Measurements from ENCODE around the gene NUFIP1.

GRCh38 chr13:44936246-44936645 lies 53.0 kb downstream of the NUFIP1 start:
- TF ChIP-seq CTCF (IDR thresholded peaks at IDR 0.05 in 2 of 3, conservative IDR thresholded peaks at IDR 0.05 in 1 of 3; ENCODE audit: borderline replicate concordance in 1 of 3, insufficient read depth in 1 of 3, low read depth in 2 of 3, low read length in 2 of 3) (no peak), REST (IDR thresholded peaks at IDR 0.05; ENCODE audit: low read depth) (no peak), ZNF274 (IDR thresholded peaks at IDR 0.05; ENCODE audit: low read depth, low read length) (no peak), POLR2A (IDR thresholded peaks at IDR 0.05; ENCODE audit: borderline replicate concordance, extremely low read depth, insufficient read depth, insufficient read length) (no peak), TCF7L2 (IDR thresholded peaks at IDR 0.05; ENCODE audit: borderline replicate concordance, extremely low read depth, insufficient read depth, insufficient read length) (no peak), YY1 (IDR thresholded peaks at IDR 0.05; ENCODE audit: extremely low read depth, insufficient replicate concordance, low read depth, low read length) (no peak), EZH2 (IDR thresholded peaks at IDR 0.05) (no peak), CBX3 (IDR thresholded peaks at IDR 0.05; ENCODE audit: low read depth) (no peak), JUND (IDR thresholded peaks at IDR 0.05) (no peak), ATF3 (IDR thresholded peaks at IDR 0.05) (no peak), POLR2AphosphoS5 (IDR thresholded peaks at IDR 0.05; ENCODE audit: low read depth, low read length) (no peak), CEBPB (IDR thresholded peaks at IDR 0.05; ENCODE audit: low read depth) (no peak), ZFX (IDR thresholded peaks at IDR 0.05) (no peak)

All from HCT116 (cell line).